Psoas muscle (tissue), 8 donors: ENCODE results near the gene WWOX. TPM values are rescaled to one million over a fixed set of nuclear protein-coding genes. Genes with fewer than 3 reads are reported as not detected.

ENCODE experiments used
- ATAC-seq, 4 donors: fragments of 200-7000 bp; cut with Tn5 transposase; one replicate each; pipeline ENCODE4 v1.9.1; 2020; ENCODE audit warnings: moderate library complexity in 3 of 4, mild to moderate bottlenecking in 2 of 4
- DNase-seq, 2 donors: peaks; one replicate each; pipeline ENCODE4 v3.0.0-alpha.2; 2020
- H3K27ac ChIP-seq: fragments of 200-600 bp; one replicate; pipeline ENCODE4 v1.8.0; 2022
- H3K27me3 ChIP-seq, 3 donors: fragments of 200-600 bp in 1 of 3; one replicate each; pipeline versions ENCODE4 v1.6.1 to v1.8.0; 2013 to 2022; ENCODE audit warnings: low read length in 2 of 3, mild to moderate bottlenecking in 2 of 3, moderate library complexity in 1 of 3; ENCODE audit not compliant: insufficient read depth in 3 of 3
- H3K36me3 ChIP-seq, 2 donors: fragments of 200-600 bp in 1 of 2; one replicate each; pipeline versions ENCODE4 v1.6.1 to v1.8.0; 2013 to 2022; ENCODE audit warnings: low read depth in 1 of 2, mild to moderate bottlenecking in 1 of 2, moderate library complexity in 1 of 2; ENCODE audit not compliant: insufficient read depth in 1 of 2
- H3K4me1 ChIP-seq: fragments of 200-600 bp; one replicate; pipeline ENCODE4 v1.8.0; 2022
- H3K4me3 ChIP-seq: fragments of 200-600 bp; one replicate; pipeline ENCODE4 v1.8.0; 2022; ENCODE audit warnings: mild to moderate bottlenecking
- H3K9me3 ChIP-seq: fragments of 200-600 bp; one replicate; pipeline ENCODE4 v1.8.0; 2022
- WGBS, 3 donors: extraction: QIAGEN DNeasy Blood & Tissue Kit; methylation state at CpG; one replicate each; pipeline versions ENCODE4 v1.1.6 to v1.1.7; 2013; 5-methylcytosine and 5-hydroxymethylcytosine counted together
- intact Hi-C, 2 donors: fragments of 100-400 bp; cut with DNase I; formaldehyde crosslinking; loops; one replicate each; pipeline versions ENCODE4 v1.11.0 to v1.14.2; 2022
- polyA plus RNA-seq, 3 donors: library from polyadenylated mRNA; stranded (reverse); fragments of 200-250 nt; gene quantifications; one replicate each; pipeline ENCODE4 v1.2.3, GENCODE V29; 2013
- total RNA-seq, 4 donors: library from RNA; stranded (reverse); fragmentation: NEBNext Ultra II Directional in 2 of 4; extraction: Animal tissue kit (Norgen Biotek cat#: 25700) in 2 of 4; gene quantifications; one replicate each; pipeline versions ENCODE4 v1.2.1 to v1.2.4, GENCODE V29; 2021 to 2023
- TF ChIP-seq, protein P1 (sequence below): fragments of 200-600 bp; IDR thresholded peaks from one replicate; pipeline ENCODE4 v1.8.0; 2022; ENCODE audit warnings: antibody characterized with exemption
- donor health status: healthy with polysubstance abuse.
- donor health status: DM: no; HTN: no; CAD: no; lungs with moderate emphysema.
- donor health status: Bipolar disorder and iron deficiency.
- donor health status: healthy.
- donor health status: DM: yes; HTN: yes; CAD: no.
- donor health status: DM: no; HTN: no; CAD: no.
- donor health status: DM: no; HTN: no; CAD: no.
- donor health status: DM: yes; HTN: yes; CAD: no.

Gene WWOX
- total and polyA plus RNA-seq, 7 donors: 3.1 to 6.6 (median 5.0) TPM

DNA sequence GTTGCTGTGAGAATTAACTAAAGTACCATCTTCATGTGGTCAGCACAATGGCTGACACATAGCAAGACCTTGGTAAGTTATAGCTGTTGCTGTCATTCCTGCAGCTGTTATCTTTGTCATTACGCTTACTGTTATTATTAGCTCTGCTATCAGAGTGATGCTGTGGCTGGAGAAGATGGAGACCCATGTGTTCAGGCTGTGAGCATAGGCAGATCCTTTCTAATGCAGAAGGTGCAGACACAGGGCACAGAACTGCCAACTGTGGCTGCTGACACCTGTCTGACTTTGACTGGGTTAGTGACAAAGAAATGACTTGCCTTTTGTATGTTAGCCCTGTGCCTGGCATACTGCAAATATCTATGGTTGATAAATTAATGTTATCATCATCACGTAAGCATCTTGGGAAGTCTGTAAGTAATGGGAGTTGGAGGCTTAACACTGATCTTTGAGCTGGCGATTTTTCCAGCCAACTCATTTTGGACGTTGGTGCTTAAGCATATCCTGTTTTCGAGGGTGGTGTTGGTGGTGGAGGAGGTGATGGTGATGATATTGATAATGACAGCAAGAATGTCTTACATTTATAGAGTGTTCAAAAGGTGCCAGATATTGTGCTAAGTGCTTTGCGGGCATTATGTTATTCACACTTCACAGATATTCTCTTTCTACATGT lies 695.3 kb downstream of the WWOX start:
- ATAC-seq (peak; percentile 48 to 82 (median 74)), DNase-seq (no peak)
- intact Hi-C loops: no loop called here
- Histone ChIP-seq H3K27me3 (no peaks in the 10 kb centered on the region), H3K9me3 (no peaks in the 10 kb centered on the region), H3K27ac (peak overlapping the region; percentile 33), H3K4me1 (no peaks in the 10 kb centered on the region), H3K36me3 (no peaks in the 10 kb centered on the region), H3K4me3 (no peak overlapping the region)
- TF ChIP-seq, protein P1, sequence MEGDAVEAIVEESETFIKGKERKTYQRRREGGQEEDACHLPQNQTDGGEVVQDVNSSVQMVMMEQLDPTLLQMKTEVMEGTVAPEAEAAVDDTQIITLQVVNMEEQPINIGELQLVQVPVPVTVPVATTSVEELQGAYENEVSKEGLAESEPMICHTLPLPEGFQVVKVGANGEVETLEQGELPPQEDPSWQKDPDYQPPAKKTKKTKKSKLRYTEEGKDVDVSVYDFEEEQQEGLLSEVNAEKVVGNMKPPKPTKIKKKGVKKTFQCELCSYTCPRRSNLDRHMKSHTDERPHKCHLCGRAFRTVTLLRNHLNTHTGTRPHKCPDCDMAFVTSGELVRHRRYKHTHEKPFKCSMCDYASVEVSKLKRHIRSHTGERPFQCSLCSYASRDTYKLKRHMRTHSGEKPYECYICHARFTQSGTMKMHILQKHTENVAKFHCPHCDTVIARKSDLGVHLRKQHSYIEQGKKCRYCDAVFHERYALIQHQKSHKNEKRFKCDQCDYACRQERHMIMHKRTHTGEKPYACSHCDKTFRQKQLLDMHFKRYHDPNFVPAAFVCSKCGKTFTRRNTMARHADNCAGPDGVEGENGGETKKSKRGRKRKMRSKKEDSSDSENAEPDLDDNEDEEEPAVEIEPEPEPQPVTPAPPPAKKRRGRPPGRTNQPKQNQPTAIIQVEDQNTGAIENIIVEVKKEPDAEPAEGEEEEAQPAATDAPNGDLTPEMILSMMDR: no peak
- 55 to 70% (median 70%) methylated on average over 6 of the region's 6 CpGs for WGBS, 3 donors

DNA sequence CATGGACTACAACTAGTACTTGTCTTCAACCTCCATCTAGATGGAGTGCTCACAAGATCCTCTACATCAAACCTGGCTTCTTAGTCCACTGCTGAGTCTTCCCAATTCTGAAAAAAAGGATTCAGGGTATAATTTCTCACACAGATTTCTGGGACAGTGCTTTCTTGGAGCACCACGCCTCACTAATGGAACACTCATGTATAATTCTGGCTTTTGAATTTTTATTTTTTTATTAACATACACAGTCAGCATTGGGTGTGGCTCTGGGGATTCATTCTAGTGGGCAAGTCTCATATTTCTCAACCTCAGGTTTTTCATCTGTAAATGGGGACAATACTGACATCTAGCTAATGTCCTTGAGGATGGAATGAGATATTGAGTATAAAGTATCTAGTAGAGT lies 696.0 kb downstream of the WWOX start:
- Histone ChIP-seq H3K4me3 (no peak overlapping the region), H3K9me3 (no peaks in the 10 kb centered on the region), H3K36me3 (no peaks in the 10 kb centered on the region), H3K4me1 (no peaks in the 10 kb centered on the region), H3K27me3 (no peaks in the 10 kb centered on the region), H3K27ac (no peak overlapping the region)
- no peak for DNase-seq
- intact Hi-C loops: no loop called here
- WGBS, 3 donors: 92 to 96% (median 95%) methylated on average over 1 of the region's 1 CpG
- TF ChIP-seq, protein P1: no peak
- no peak for ATAC-seq

DNA sequence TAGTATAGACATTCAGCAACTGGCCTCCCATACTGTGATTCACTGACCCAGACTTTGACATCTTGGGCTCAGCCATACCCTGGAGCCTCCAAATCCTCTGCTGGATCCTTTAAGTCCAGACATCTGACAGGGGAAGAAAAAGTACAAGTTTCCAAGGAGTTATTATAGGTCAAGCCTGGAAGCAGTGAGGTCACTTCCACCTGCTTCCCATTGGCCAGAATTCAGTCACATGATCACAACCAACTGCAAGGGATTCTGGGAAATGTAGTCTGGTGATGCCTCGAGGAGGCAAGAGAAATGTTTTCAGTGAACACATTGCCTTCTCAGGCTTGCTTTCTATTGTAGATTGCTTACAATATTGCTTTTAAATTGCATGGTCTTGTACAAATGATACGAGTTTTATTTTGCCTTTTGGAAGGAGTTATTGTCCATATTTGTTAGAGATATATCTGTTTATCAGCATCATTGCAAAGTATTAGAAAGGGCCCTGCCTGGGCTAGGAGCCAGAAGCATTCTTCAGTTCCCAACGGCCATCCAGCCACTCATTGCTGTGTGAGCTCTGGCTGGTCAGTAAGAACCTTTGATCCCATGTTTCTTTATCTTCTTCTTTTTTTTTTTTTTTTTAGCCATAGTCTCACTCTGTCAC lies 696.9 kb downstream of the WWOX start:
- no peaks in the 10 kb centered on the region for H3K27me3 ChIP-seq
- DNase-seq: peak in 1 of 2 donors; percentile 25
- H3K27ac ChIP-seq: no peak overlapping the region
- no peaks in the 10 kb centered on the region for H3K9me3 ChIP-seq
- no peak overlapping the region for H3K4me3 ChIP-seq
- TF ChIP-seq, protein P1: no peak
- WGBS, 3 donors: 53 to 64% (median 57%) methylated on average over 3 of the region's 3 CpGs
- peak; percentile 76 to 95 (median 87) for ATAC-seq
- intact Hi-C loops: no loop called here
- no peaks in the 10 kb centered on the region for H3K4me1 ChIP-seq
- no peaks in the 10 kb centered on the region for H3K36me3 ChIP-seq

DNA sequence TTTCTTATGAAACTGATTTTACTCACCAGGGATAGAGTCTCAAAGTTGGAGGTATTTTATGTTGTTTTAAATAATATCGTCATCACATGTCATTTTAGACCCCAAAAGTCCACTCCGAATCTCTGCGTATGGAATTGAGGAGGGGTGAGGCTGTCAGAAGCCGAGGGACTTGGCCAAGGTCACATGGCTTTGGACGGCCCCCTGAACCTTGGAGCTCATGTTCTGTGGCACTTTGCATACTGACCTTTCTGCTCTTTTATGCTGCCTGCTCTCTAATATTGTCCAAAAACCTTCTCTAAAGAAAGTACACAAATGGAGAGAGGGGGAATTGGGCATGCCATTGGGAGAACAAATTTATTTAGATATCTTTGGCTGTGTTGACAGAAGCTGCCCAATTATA lies 700.0 kb downstream of the WWOX start:
- H3K27ac ChIP-seq: no peak overlapping the region
- intact Hi-C loops: no loop called here
- ATAC-seq (no peak), DNase-seq (no peak)
- WGBS, 3 donors: 53 to 86% (median 62%) methylated on average over 5 of the region's 5 CpGs
- no peaks in the 10 kb centered on the region for H3K4me1 ChIP-seq
- no peak overlapping the region for H3K4me3 ChIP-seq
- TF ChIP-seq, protein P1: no peak
- H3K36me3 ChIP-seq: no peaks in the 10 kb centered on the region
- no peaks in the 10 kb centered on the region for H3K9me3 ChIP-seq
- H3K27me3 ChIP-seq: no peaks in the 10 kb centered on the region
